Stomach (tissue), 9 donors: ENCODE data around the gene SERPINB10. TPM values are rescaled to one million over a fixed set of nuclear protein-coding genes. Genes with fewer than 3 reads are reported as not detected.

ENCODE experiments used
- DNase-seq, 2 donors: peaks; one replicate each; pipeline versions ENCODE4 v3.0.0 to v3.0.0-alpha.2; 2013 to 2019
- H3K27ac ChIP-seq, 5 donors: fragments of 200-600 bp in 4 of 5; sonication (generic) in 4 of 5; one replicate each; pipeline ENCODE4 v1.5.1; 2013 to 2019; ENCODE audit warnings: mild to moderate bottlenecking in 1 of 5, moderate library complexity in 1 of 5
- H3K27me3 ChIP-seq, 3 donors: fragments of 200-600 bp; sonication (generic); one replicate each; pipeline ENCODE4 v1.5.1; 2017 to 2019; ENCODE audit warnings: mixed run types in 1 of 3
- H3K36me3 ChIP-seq, 4 donors: fragments of 200-600 bp; sonication (generic); 1 replicate in 3 of 4; 2 replicates in 1 of 4; pipeline ENCODE4 v1.5.1; 2016 to 2019
- H3K4me1 ChIP-seq, 4 donors: fragments of 200-600 bp; sonication (generic); one replicate each; pipeline ENCODE4 v1.5.1; 2016 to 2019
- H3K4me3 ChIP-seq, 4 donors: fragments of 200-600 bp; sonication (generic) in 3 of 4; one replicate each; pipeline ENCODE4 v1.5.1; 2016 to 2019; ENCODE audit warnings: mild to moderate bottlenecking in 1 of 4
- H3K9me3 ChIP-seq, 4 donors: fragments of 200-600 bp; sonication (generic); one replicate each; pipeline ENCODE4 v1.5.1; 2016 to 2019
- CTCF ChIP-seq, 7 experiments: fragments of 450-650 bp in 4 of 7; fragments of 200-600 bp in 3 of 7; sonication (generic) in 3 of 7; IDR thresholded peaks; one replicate each; pipeline ENCODE4 v1.5.1; 2016 to 2019; ENCODE audit warnings: antibody characterized with exemption in 7 of 7, control low read depth in 2 of 7, mild to moderate bottlenecking in 1 of 7
- EP300 ChIP-seq: sonication (generic); formaldehyde crosslinking; IDR thresholded peaks from one replicate; pipeline ENCODE4 v1.6.1; 2017; ENCODE audit warnings: antibody characterized with exemption
- POLR2A ChIP-seq, 4 donors: fragments of 450-650 bp; IDR thresholded peaks; one replicate each; pipeline ENCODE4 v1.6.1; 2016; ENCODE audit warnings: antibody characterized with exemption in 4 of 4, control low read depth in 2 of 4, mild to moderate bottlenecking in 1 of 4, moderate library complexity in 1 of 4
- POLR2AphosphoS5 ChIP-seq, 3 donors: sonication (generic); formaldehyde crosslinking; IDR thresholded peaks; one replicate each; pipeline ENCODE4 v1.6.1; 2016; ENCODE audit warnings: antibody characterized with exemption in 3 of 3
- WGBS, 5 donors: extraction: QIAGEN DNeasy Blood & Tissue Kit in 3 of 5; methylation state at CpG; one replicate each; pipeline versions ENCODE4 v1.1.5 to v1.1.7; 2013 to 2018; 5-methylcytosine and 5-hydroxymethylcytosine counted together
- intact Hi-C: fragments of 100-400 bp; cut with DNase I; formaldehyde crosslinking; loops from one replicate; pipeline ENCODE4 v1.15.1; 2023; ENCODE audit warnings: low total_unique reads
- polyA plus RNA-seq, 3 donors: library from polyadenylated mRNA; stranded (reverse); fragments of 200-250 nt; gene quantifications; one replicate each; pipeline ENCODE4 v1.2.3, GENCODE V29; 2013
- total RNA-seq, 5 donors: library from RNA; depleted of rRNA; stranded (reverse); fragments of >200 nt; gene quantifications; one replicate each; pipeline versions ENCODE4 v1.1.0 to v1.2.3, GENCODE V29; 2014 to 2016
- donor health status: healthy with polysubstance abuse.
- donor health status: Bipolar disorder and iron deficiency.
- donor health status: healthy.

SERPINB10 gene
- total and polyA plus RNA-seq, 8 donors: 0.10 to 0.73 TPM; not detected in 6

GRCh38 chr18:63949068-63949737, 41.4 kb downstream of the SERPINB10 start, which contains the start of gene HMSD:
HMSD (plus strand) TSS chr18:63949301; CDS start chr18:63953456, 4,155 bp downstream.
- peak within 1 kb of the TSS; percentile 23 to 42 (median 33) for H3K4me3 ChIP-seq
- peak; percentile 61 to 68 for DNase-seq
- peaks cover 0 to 5% (median 0%) of the 10 kb centered on the region in 4 donors for H3K9me3 ChIP-seq
- peak within 1 kb of the TSS in 1 of 5 donors; percentile 26 for H3K27ac ChIP-seq
- 7 to 22% (median 11%) methylated on average over 32 to 35 of the region's 35 CpGs for WGBS, 5 donors
- TF ChIP-seq CTCF (IDR thresholded peaks at IDR 0.05): peak in 4 of 7 experiments; percentile 5 to 44 (median 22)
- no peak for TF ChIP-seq POLR2A (IDR thresholded peaks at IDR 0.05)
- H3K27me3 ChIP-seq: peaks cover 0 to 17% (median 5%) of the 10 kb centered on the region in 3 donors
- intact Hi-C loops: no loop called here
- H3K36me3 ChIP-seq: no peaks in the 10 kb centered on the region
- H3K4me1 ChIP-seq: peaks cover 5 to 12% (median 9%) of the 10 kb centered on the region in 4 donors

GRCh38 chr18:63951302-63951705, 43.5 kb downstream of the SERPINB10 start:
- Histone ChIP-seq H3K27me3 (peaks cover 0 to 24% (median 13%) of the 10 kb centered on the region in 3 donors), H3K4me1 (peaks cover 5 to 12% (median 9%) of the 10 kb centered on the region in 4 donors), H3K27ac (no peak overlapping the region), H3K4me3 (no peak overlapping the region), H3K9me3 (no peaks in the 10 kb centered on the region), H3K36me3 (no peaks in the 10 kb centered on the region)
- no peak for DNase-seq
- WGBS, 5 donors: 63 to 70% (median 68%) methylated on average over 4 of the region's 4 CpGs
- intact Hi-C loops: no loop called here
- TF ChIP-seq POLR2AphosphoS5 (IDR thresholded peaks at IDR 0.05): no peak
- no peak for TF ChIP-seq POLR2A (IDR thresholded peaks at IDR 0.05)
- TF ChIP-seq EP300: no peak
- peak in 1 of 7 experiments; percentile 10 for TF ChIP-seq CTCF (IDR thresholded peaks at IDR 0.05)

- Histone ChIP-seq H3K4me1 (peaks cover 5 to 10% (median 7%) of the 10 kb centered on the region in 4 donors), H3K27ac (no peak overlapping the region), H3K4me3 (no peak overlapping the region), H3K27me3 (peaks cover 0 to 13% (median 13%) of the 10 kb centered on the region in 3 donors), H3K9me3 (no peaks in the 10 kb centered on the region), H3K36me3 (no peaks in the 10 kb centered on the region)
- peak in 1 of 2 donors; percentile 38 for DNase-seq
- 57 to 74% (median 59%) methylated on average over 5 of the region's 5 CpGs for WGBS, 5 donors
- TF ChIP-seq EP300 (no peak), POLR2AphosphoS5 (IDR thresholded peaks at IDR 0.05) (no peak), CTCF (IDR thresholded peaks at IDR 0.05) (no peak), POLR2A (IDR thresholded peaks at IDR 0.05) (no peak)
- intact Hi-C loops: no loop called here
These were observed 46.1 kb downstream of the SERPINB10 start for GRCh38 chr18:63953811-63954210.

DNA sequence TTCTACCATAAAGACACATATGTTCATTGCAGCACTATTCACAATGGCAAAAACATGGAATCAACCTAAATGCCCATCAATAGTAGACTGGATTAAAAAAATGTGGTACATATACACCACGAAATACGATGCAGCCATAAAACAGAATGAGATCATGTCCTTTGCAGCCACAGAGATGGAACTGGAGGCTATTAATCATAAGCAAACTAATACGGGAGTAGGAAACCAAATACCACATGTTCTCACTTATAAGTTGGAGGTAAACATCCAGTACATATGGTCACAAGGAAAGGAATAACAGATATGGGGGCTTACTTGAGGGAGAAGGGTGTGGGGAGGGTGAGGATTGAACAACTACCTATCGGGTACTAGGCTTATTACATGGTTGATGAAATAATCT, 49.0 kb downstream of the SERPINB10 start:
- H3K36me3 ChIP-seq: no peaks in the 10 kb centered on the region
- H3K9me3 ChIP-seq: no peaks in the 10 kb centered on the region
- no peak overlapping the region for H3K27ac ChIP-seq
- no peak overlapping the region for H3K4me3 ChIP-seq
- intact Hi-C loops: no loop called here
- TF ChIP-seq POLR2A (IDR thresholded peaks at IDR 0.05): no peak
- no peak for TF ChIP-seq POLR2AphosphoS5 (IDR thresholded peaks at IDR 0.05)
- TF ChIP-seq EP300: no peak
- no peak for TF ChIP-seq CTCF (IDR thresholded peaks at IDR 0.05)
- H3K4me1 ChIP-seq: no peaks in the 10 kb centered on the region
- WGBS, 5 donors: 57 to 63% (median 59%) methylated on average over 4 of the region's 4 CpGs
- peaks cover 0 to 18% (median 9%) of the 10 kb centered on the region in 3 donors for H3K27me3 ChIP-seq
- DNase-seq: no peak
